ENCODE data around the gene C9orf72.

GRCh38 chr9:27586304-27586703 lies 13.0 kb upstream of the C9orf72 start:
- TF ChIP-seq CTCF (IDR thresholded peaks at IDR 0.05; ENCODE audit: insufficient read depth, low read depth, low read length) (no peak), EZH2 (IDR thresholded peaks at IDR 0.05; ENCODE audit: insufficient read depth, low read length) (no peak)
